ENCODE data around the gene XCL1.
"Not testable (repeated sequence)": the region's sequence is repeated elsewhere in the genome, so short reads cannot be mapped to it uniquely, and the experiment has no call there.

XCL1 gene

DNA sequence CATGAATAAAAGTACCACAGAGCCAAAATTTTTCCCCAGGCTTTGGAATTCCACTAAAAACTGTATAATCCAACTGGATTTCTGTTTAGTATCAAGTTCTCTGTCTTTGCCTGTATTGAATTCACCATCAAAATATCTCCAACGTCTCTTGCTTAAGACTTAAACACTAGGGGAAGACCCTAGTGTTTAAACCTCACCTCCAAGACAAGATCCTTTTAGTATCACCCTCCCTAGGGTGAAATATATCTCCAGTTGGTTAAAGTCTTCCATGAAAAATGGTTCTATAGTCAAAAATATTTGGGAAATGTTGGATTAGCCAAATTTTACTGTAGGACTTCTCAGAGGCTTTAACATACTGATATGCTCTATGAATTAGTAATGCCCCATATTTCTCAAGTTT, 8.1 kb upstream of the XCL1 start:
- no peak for DNase-seq

DNA sequence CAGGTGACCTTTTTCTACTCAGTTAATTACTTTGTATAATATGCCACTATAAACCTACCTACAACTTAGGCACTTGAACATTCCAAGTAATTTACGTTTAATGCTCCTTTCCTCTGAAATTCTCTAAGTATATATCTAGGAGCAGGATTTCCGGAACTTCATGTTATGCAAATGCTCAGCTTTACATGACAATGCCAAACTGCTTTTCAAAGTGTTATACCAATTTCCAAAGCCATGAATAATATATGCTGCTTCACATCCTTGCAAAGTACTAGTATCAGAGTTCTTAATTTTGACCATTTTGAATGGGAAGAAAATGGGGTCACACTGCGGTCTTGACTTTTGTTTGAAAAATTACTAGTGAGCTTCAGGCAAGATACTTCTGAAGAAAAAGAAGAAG, 5.8 kb upstream of the XCL1 start:
- DNase-seq: no peak

DNA sequence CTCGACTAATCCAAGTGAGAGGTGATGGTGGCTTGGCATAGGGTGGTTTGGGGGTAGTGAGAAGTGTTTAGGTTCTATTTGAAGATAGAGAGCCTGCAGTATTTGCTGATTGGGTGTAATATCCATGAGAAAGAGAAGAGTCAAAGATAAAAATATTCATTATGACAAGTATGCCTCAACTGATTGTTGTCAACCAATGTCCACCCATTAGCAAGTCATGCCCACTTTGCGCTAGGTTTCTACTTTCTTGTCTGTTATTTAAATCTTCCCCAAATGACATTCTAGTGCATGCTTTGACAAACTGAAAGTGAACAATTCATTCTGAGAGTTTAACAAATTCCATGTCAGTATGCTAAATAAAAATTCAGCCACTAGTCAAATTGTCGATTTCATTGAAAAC, 3.8 kb upstream of the XCL1 start:
- DNase-seq: no peak

DNA sequence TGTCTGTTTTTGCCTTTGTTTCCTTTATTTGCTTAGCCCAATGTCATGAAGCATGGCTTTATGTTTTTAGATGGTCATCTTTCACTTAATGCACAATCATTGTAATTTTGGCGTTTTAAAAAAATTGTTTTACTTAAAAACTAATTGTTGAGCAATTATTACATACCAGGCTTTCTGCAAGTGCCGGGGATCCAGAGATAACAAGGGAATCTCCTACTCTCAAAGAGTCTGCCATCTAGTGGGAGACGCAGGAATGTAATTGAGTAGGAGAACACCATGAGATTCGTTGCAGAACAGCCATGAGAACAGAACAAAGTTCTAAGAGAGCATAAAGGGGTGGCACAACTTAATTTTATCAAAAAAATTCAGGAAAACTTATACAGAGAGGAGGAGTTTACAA, 2.2 kb upstream of the XCL1 start:
- DNase-seq: peak in 1 of 14 donors; percentile 6

DNA sequence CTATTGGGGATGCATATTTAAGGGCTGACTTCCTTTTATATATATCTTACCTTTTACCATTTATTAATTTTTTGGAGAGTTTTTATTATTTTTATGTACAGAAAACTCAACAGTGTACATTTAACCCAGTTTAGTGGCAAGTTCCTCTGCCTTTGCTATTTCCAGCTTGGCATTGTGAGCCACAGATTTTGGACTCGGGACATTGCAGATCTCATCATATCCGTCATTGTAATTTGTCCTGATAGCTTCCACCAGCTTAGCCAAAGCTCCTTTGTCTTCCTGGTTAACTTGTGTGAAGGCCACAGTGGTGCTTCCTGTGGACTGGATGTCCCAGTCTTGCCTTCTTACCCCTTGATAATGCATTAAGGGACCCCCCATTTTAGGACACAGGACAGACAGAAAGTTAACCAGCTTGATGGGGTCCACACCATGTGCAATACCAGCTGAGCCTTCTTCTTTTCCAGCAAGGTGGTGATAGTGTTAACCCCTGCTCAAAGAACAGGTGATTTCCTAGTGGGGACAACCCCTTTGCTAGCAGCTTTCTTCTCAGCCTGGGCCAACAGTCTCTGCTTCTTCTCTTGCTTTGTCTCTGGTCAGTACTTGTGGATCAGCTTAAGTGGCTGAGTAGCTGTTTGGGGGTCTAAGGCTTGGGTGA, 2.3 kb downstream of the XCL1 start:
- DNase-seq: peak in 1 of 14 donors; percentile 21

DNA sequence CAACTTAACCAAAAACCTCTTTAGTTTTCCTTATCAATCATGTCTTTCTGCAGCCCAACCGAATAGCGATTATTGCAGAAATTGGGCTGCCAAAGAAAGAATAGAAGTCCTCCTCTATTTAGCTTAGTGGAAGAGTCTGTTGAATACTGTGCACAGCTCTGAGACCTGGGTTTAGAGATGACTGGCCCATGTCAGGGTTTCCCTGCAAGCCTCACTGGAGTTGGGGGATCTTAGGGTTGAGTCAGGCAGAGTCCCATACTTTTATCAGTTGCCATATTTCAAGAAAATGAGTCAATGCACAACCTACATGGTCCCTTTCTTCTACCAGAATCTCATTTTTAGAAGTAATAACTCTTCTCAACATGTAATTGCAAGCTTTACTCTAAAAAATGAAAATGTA, 3.9 kb downstream of the XCL1 start:
- not testable (repeated sequence) for DNase-seq

DNA sequence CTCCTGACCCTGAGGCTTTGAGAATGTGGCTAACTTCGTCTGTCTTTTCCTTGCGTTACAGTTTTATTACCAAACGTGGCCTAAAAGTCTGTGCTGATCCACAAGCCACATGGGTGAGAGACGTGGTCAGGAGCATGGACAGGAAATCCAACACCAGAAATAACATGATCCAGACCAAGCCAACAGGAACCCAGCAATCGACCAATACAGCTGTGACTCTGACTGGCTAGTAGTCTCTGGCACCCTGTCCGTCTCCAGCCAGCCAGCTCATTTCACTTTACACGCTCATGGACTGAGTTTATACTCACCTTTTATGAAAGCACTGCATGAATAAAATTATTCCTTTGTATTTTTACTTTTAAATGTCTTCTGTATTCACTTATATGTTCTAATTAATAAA, 4.6 kb downstream of the XCL1 start:
- DNase-seq: peak in 1 of 14 donors; percentile 12

DNA sequence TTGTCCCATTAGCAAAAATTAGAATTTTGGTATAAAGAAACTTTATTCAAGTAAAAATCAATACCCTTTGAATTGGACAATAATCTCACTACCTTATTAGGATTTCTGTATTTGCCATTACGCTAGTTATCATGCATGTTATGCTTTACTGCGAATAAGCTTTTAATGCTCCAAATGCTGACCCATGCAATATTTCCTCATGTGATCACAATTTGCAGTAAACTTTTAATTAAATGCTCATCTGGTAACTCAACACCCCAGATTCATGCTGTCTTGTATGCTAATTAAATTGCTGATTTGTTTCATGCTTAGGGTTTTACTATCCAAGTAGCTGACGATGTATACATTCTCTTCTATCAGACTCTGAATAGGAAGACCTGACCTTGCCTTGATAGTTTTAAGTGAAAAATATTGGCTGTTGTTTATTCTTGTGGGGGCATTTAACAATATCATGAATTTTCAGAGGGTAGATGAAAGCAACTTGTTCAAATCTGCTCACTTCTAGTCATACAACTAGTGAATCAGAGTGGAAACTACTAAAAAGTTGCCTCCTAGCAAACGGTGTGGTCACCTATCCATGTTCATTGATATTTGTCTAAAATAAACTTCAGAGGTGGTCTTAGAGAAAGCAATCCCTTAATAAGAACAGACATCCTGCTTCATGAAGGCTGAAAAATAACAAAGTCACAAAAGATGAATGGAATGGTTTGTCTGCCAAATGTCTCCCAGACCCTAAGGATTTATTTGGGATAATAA, 5.6 kb downstream of the XCL1 start:
- DNase-seq: no peak

DNA sequence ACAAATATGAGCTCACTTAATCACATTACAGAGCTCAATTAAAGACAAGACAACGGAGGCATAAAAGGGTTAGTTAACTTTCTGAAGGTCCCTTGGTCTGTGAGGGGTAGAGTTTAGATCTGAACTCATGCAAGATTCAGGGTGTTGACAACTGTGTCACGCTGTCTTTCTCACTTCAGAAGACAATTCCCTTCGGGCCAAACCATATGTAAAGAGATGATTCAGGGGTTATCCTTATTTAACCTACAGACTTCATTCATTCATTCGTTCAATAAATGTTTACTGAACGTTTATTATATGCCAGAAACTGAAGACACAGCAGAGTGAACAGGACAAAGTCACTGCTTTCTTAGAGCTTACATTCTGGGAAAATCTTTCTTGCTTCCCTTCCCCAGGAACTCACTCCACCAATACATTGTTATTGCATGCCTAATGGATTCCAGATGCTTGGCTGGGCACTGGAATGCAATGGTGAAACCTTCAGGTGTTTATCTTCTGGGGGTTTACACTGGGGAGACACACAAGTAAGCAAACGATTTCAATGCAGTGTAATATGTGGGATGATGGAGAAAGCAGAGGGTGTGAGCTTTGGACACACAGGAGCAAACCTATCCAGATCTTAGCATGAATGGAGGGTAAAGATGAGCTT, 6.4 kb downstream of the XCL1 start:
- DNase-seq: no peak

DNA sequence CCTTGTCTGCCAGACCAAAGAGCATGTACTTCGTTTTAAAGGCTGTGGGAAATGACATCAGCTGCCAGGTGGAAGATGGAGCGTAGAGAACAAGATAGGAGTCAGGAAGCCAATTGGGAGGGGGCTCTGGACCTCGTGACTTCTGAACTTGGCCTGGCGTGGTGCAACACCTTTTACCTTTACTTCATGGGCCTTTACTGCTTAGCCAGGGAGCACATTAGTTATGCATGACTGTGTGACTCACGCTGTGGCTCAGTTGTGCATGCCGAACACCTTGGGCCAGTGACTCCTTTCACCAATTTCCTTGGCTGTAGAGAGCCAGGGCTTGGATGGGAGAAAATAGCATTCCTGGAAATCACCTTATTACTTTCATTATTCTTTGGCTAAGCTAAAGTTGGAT, 7.2 kb downstream of the XCL1 start:
- no peak for DNase-seq

DNA sequence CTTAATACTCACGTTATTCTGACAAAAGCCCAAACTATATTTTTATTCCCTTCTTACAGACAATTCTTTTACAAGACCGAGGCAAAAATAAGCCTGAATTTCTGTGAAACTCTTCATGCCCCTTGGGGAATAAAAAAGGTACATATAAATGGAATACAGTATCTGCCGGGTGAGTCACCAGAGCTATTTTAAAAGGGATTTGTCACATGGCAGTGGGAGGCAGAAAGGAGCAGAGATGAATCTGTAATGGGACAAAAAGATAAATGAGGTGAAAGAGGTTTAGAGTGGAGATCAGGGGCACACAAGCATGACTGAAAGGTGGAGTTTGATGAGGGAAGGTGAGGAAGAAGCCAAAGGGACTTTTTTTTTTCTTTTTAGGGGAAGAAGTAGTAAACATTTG, 8.8 kb downstream of the XCL1 start:
- DNase-seq: no peak

DNA sequence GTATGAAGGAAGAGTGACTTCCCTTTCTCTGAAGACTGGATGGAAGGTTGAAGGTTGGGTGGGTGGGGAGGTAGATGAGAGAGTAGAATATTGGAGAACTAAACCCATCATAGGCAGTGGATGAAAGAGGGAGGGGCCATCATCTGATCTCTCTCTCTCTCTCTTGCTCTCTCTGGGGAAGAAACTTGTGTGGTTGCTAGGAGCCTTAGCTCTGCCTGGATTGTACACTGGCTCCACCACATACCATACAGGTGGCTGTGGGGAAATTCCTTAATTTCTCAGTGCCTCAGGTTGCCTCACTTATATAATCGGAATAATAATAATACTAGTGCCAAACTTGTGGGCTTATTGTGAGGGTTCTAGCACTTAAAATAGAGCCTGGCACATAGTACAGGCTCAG, 9.5 kb downstream of the XCL1 start:
- DNase-seq: no peak

DNA sequence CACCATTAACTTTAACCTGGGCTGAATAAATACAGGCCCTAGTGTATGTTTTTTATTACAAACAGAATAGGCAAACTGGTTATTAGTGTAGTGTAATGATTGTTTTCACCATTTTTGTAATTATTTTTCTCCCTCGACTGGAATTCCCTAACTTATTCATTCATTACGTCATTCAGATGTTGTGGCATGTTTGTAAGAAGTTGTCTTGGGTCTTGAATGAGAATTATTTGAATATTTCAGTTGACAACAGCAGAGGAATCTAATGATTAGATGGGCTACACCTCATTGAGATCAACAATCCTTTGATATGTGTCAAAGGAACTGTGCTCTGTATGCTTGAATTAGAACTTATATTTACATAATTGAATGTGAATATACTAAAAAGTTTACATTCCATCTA, 12.8 kb downstream of the XCL1 start:
- DNase-seq: no peak

DNA sequence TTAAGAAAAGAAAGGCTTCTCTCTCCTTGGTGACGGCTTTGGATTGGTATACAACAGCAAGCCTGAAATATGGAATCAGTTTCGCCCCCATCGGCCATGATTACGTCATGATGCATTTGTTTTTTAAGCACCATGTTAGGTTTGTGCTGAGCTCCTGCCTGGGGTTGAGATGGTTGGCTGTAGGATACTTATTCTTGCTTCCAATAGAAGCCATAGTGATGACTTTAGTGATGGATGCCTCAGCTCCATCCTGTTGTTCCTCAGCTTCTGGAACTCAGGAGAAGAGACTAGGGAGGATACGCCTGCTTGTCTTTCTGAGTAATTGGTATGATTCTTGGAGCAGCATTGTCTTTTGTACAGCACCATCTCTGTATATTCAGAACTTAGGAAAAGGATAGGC, 14.7 kb downstream of the XCL1 start:
- DNase-seq: no peak

DNA sequence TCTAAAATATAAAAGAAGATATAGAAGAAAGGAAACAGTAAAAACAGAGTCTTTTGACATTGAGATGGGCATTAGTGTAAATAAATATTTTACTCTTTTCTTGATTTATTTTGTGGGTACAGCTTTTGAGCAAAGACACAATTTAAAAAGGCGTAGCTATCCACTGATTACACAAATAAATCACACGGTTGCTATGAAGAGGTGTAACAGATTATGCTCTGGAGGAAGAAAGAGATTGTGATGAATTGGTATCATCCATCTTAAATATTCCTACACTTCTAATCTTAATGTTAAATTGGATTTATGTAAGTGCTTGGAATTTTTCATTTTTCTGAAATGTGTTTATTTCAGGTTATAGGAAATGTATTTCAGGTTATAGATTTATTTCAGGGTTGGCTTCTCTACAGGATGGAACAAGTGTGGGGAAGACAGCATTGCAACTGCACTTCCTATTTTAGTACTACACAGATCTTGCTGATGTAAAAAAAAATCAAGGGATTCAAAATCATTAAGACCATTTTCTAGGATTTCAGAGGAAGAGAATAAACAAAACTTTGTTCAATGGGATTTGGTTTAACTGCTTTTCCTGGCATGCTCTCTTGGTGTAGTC, 15.3 kb downstream of the XCL1 start:
- no peak for DNase-seq

DNA sequence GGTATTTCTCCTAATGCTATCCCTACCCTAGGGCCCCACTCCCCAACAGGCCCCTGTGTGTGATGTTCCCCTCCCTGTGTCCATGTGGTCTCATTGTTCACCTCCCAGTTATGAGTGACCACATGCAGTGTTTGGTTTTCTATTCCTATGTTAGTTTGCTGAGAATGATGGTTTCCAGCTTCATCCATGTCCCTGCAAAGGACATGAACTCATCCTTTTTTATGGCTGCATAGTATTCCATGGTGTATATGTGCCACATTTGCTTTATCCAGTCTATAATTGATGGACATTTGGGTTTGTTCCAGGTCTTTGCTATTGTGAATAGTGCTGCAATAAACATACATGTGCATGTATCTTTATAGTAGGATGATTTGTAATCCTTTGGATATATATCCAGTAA, 19.0 kb downstream of the XCL1 start:
- DNase-seq: not testable (repeated sequence)

DNA sequence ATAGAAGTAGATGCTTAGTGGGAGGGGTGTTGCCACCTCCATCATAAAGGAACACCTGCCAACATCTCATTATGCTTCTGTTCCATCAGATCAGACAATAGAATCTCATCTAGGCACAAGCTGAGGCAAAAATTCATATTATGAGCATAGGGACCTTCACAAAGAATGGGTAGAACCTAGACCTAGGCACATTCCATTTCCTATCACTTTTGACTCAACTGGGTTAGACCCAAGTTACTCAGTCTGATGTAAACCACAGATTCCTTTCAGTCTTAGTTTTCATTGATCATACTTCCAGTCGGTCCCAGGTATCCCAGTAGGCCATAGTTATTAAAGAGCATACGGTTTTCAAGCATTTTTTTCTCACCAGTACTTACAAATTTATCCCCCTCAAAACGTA, 21.7 kb downstream of the XCL1 start:
- no peak for DNase-seq

DNA sequence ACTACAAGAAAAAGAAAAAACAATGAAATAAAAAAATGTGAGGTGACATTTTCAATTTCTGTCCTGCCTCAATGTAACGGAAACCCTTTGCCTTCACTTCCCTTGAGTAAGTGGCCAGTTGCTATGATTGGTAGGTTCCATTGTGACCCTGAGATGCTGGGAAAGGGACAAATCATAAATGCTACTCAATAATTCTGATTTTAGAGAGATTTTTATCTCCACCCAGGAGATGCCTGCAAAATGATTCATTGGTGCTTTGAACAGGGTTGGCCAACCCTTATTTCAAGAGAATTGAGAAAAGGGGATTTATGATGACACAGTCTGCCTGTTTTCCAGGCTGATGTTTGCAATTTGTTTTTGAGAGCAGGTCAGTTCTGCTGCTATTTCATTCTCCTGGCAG, 22.5 kb downstream of the XCL1 start:
- no peak for DNase-seq

DNA sequence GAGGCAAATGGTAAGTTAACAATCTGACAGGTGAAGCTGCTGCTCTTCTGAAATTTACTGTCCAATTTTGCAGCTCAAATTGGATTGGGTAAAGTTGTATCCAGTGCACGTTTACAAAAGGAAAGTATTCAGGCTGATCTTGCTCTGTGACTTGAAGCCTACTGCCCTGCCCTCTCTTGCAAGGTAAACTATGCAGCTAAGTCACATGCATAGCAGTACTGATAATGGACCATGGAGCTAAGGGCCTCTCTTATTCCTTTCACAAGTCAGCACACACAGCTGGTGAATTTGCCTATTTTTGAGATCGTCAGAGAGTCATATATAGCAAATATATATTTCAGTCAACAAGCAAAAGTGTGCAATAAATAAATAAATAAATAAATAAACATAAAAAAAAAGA, 23.2 kb downstream of the XCL1 start:
- no peak for DNase-seq

DNA sequence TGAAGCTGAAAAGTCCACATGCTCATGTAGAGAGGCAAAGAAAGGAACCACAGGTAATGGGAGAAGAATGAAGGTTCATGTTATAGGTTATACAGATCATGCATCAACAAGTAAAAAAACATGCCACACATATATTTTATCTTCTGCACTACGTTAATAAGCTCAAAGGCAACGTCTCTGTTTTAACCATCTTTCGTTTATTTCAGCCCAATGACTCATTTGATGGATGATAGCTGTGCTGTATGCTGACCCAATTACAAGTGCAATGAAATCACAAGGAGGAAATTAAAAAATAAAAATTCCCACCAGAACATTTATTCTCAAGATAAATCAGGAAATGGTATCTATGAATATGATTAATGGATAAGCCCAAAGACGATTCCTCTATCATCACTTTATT, 24.6 kb downstream of the XCL1 start:
- DNase-seq: no peak

DNA sequence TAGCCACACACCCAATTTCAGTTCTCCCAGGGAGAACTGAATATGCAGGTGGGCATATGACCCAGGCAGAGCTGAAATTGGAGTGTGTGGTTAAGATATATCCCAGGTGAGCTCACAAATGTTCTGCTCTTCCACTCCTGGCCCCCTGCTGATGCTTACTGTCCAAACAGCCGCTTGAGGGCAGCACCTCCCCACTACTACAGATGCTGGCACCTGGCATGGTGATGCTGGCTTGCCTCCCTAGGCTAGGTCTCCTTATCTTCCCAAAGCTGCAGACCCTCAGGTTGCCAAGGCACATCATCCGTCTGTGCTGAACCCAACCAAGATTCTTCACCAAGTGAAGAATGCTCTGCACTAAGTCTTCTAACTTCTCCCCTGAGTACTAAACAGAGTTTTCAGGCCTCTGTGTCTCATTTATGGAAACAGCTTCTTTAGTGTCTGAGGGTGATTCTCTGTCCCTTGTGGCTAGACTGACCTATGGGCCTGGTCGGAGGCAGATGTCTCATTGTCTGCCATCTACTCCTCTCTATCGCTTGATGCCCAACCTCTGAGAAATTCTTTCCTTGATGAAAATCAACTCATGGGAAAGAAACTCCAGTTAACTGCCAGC, 27.2 kb downstream of the XCL1 start:
- DNase-seq: peak in 11 of 14 donors; percentile 19 to 75 (median 41)

DNA sequence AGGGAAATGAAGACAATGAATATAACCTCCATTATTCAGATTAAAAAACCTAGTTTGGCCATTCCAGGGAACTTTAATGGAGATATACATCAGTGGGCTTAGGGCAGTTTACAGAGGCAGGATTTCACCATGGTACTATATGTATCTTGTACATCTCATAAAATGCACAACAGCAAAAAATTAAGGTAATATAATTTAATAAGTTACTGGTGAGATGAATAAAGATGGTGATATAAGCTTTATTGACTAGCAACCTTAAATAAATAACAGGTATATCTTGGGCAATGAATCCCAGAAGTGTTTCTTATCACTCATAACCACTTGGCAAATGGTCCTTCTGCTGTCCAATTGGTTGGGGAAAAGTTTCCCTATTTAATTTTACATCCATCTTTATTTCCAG, 29.0 kb downstream of the XCL1 start:
- no peak for DNase-seq

DNA sequence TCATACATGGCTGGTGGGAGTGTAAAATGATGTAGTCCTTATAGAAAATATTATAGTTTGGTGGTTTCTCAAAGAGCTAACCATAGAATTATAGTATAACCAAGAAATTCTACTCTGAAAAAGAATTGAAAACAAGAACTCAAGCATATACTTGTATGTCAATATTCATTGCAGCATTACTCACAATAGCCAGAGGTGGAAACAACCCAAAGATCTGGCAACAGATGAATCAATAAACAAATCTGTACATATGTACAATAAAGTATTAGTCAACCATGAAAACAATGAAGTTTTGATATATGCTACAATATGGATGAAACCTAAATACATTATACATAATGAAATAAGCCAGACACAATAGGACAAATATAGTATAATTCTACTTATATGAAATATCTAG, 29.7 kb downstream of the XCL1 start:
- no peak for DNase-seq

Measured in C1 segment of cervical spinal cord (tissue), 14 donors.